GM18507 (cell line): ENCODE data around the gene COPS3.
A peak's percentile ranks its signal among the peaks of the same experiment; 100 is the strongest.

Experiments used
- DNase-seq: peaks from one replicate; pipeline ENCODE4 v3.0.0; 2011; ENCODE audit warnings: low read depth; ENCODE audit not compliant: insufficient read length; ENCODE audit errors: extremely low spot score
- FAIRE-seq: peaks from 2 replicates; lab custom pipeline; 2011; peaks lifted over from hg19 to GRCh38; lab: Jason Lieb, UNC

COPS3 gene

GRCh38 chr17:17280613-17281549 is at the start of gene COPS3:
Gene COPS3 (minus strand): TSS chr17:17281246. CDS start chr17:17281186, 60 bp downstream.
- FAIRE-seq (peak; percentile 97), DNase-seq (peak; percentile 95)

GRCh38 chr17:17328251-17328650 is 47.2 kb upstream of the COPS3 start:
- DNase-seq: no peak
- no peak for FAIRE-seq

DNA sequence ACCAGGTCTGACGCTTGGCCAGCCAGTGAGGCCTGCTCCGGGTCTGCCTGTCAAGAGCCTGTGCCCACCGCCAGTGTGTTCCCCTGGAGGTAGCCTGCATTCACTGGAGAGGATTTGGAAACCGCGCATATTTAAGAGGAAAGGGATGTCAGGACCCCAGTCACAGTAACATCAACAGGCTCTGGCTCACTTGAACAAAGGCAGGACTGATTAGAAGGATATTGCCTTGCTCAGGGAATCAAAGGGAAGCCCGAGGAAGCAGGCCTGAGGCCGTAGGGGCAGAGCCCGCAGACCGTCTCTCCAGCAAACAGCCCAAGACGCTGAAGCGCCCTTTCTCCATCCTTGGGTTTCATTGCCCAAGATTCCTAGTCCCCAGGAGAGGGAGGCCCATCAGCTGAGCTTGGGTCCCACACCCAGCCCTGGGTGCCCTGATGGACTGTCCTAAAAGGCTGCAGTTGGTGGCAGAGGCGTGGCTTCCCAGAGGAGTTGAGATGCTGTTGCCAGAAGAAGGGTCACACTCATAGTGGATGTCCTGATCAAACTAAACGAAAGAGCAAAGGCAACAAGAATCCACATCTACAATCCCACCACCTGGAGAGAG is 45.3 kb upstream of the COPS3 start:
- FAIRE-seq: no peak

GRCh38 chr17:17325816-17326215 is 44.8 kb upstream of the COPS3 start:
- no peak for DNase-seq
- no peak for FAIRE-seq

More for the DNA sequence above, 45.3 kb upstream of the COPS3 start:
- no peak for DNase-seq

DNA sequence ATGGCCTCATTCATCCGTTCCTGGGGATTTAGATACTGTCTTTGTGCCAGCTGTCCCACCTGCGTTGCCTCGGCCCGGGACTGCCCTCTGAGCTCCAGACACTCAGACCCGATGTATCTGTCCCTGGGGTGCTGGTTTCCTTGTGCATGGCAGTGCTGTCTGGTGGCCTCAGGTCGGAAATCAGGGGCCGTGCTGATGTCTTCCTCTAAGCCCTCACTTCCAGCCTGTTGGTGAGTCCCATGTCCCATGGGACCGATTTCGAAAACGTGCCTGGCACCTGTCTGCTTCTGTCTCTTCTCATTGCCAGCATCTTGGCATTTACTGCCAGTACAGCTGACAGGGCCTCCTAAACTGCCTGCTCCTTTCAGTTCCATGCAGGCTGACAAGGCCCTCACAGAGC is 44.2 kb upstream of the COPS3 start:
- DNase-seq (no peak), FAIRE-seq (no peak)

GRCh38 chr17:17324616-17325015 is 43.6 kb upstream of the COPS3 start:
- no peak for FAIRE-seq
- DNase-seq: no peak

- DNase-seq: no peak
- FAIRE-seq: no peak
These were observed 41.8 kb upstream of the COPS3 start for GRCh38 chr17:17322516-17323510.

DNA sequence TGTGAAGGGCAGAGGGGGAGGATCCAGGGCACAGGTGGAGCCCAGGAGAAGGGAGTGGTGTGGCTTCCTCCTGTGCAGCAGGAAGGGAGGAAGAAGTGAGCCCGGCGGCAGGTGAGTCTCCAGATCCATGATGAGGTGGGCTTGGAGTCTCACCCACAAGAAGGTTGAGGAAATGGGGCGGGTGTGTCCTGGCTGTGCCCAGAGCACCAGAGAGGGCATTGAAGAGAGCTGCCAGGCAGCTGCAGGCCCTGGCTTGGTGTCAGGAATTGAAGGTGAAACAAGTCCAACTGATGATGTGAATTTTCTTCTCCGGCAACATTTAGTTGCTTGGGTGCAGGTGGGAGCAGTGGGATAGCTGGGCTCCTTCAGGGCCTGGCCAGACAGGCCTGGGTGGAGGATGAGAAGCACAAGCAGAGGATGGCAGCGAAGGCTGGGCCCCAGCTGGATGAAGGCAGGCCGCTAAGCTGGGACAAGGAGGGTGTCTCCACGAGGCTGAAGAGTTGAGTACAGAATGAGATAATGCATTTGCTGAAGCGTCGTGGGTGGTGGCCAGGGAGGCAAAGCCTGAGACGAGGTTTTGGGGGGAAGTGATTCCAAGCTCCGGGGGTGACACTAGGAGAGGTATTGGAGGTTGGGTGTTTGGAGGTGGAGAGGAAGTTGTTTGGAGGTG is 40.4 kb upstream of the COPS3 start:
- no peak for FAIRE-seq
- no peak for DNase-seq

DNA sequence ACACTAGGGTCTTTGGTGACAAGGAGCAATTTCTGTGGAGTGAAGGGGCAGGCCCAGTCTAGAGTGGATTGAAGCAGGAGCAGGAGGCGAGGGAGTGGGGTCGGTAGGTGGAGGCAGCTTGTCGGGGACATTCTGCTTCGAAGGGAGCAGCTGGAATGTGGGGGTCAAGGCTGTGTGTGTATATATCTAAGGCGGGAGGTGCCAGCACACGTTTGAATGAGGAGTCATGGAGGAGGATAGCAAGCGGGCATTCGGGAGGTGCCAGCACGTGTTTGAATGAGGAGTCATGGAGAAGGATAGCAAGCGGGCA is 39.8 kb upstream of the COPS3 start:
- no peak for DNase-seq
- no peak for FAIRE-seq

DNA sequence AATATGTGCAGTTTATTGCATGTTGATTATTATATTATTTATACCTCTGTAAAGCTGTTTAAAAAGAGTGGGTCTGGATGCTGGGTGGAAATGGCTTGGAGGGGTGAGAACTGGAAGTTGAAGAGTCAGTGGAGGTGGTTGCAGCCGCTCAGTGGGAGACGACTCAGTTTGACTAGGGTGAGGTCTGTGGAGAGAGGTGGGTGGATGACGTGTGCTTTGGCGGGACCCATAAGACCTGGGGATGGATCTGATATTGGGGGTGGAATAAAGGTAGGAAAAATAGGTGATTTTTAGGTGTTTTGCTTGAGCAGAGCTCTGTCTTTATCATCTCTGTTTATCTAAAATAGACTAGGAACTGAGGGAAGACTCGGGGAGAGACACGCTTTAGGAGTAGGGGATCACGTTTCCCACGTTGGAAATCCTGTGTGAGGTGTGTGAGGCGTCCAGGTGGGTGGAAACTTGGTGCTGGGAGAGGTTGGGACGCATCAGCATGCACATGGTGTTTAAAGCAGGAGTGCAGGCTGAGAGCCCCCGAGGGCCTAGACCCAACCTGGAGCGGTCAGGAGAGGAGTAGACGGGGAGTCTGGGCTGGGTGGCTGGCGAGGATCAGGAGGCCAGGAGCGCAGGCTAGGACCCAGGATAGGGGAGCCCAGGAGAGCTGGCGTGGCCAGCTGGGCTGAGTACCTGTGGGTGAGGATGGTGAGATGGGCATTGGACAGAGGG is 39.3 kb upstream of the COPS3 start:
- no peak for FAIRE-seq
- DNase-seq: no peak

GRCh38 chr17:17315142-17315821 is 34.2 kb upstream of the COPS3 start:
- DNase-seq (no peak), FAIRE-seq (no peak)

- DNase-seq: no peak
These were observed 33.5 kb upstream of the COPS3 start for GRCh38 chr17:17314501-17315071.

DNA sequence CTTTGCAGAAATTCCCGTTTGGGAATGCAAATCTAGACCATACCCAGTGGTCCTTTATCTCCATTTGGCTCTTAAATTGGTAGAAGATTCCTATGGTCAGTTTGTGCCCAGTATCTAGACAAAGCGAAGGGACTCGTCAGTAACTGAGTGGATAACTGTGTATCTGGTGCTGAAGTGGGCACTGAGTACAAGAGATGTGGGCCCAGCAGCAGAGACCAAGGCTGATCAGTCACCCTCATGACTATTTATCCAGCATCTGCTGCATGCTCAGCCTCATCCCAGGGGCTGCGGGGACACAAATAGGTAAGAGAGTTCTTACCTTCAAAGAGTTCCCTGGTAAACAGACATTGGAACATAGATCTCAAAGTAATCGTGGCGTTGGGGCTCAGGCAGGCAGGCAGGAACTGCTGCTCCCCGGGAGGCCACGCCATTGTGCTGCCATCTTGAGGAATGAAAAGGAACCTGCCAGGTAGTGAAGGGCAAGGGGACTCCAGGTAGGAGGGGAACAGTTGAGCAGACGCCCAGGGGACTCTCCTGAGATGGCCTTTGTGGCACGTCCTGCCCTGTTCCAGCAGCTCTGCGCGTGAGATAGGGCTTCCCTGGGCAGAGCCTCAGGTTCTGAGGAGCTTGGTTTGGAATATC is 32.4 kb upstream of the COPS3 start:
- DNase-seq (no peak), FAIRE-seq (peak; percentile 82)

More at GRCh38 chr17:17314501-17315071, 33.5 kb upstream of the COPS3 start:
- FAIRE-seq: no peak

GRCh38 chr17:17309356-17309755 is 28.3 kb upstream of the COPS3 start:
- no peak for DNase-seq
- FAIRE-seq: no peak

GRCh38 chr17:17305281-17305801 is 24.3 kb upstream of the COPS3 start:
- FAIRE-seq (peak; percentile 96), DNase-seq (peak; percentile 62)

GRCh38 chr17:17304521-17304985 is 23.5 kb upstream of the COPS3 start:
- DNase-seq (no peak), FAIRE-seq (peak; percentile 77)

DNA sequence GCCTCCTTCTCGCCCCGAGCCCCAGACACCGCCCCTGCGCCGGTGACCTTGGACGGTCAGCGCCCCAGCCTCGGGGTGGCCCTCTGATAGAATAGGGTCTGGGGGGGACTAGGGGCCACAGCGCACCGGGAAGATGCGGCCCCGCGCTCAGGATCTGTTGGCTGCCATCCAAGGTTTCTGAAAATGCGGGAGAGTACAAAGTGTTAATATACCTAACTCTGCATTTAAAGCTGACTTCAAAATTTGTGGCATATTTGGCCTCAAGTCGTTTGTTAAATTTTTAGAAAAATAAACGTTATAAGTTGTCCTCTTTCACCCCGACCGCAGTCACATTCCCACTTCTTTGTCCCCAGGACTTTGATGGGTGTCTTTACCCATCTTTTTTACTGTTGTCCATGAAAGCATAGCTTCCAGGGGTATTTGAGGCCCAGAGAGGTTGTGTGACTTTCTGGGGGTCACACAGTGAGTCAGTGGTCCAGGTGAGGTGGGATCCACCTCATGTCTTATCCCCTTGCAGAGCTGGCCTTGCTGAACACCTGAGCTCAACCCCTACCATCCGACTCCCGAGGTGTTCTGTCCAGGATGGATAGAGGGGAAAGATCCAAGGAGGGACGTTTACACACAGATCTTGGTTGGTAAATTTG is 22.9 kb upstream of the COPS3 start:
- no peak for FAIRE-seq
- DNase-seq: no peak
